B cell (primary cell): ENCODE results near the gene PPTC7. TPM values are rescaled to one million over a fixed set of nuclear protein-coding genes. Genes with fewer than 3 reads are reported as not detected.

ENCODE experiments used
- ATAC-seq: fragments of 200-7000 bp; cut with Tn5 transposase; one replicate; pipeline ENCODE4 v1.10.0; 2021; ENCODE audit warnings: low read depth, mild to moderate bottlenecking, moderate number of reproducible peaks, moderate library complexity
- CTCF ChIA-PET: fragments of 350-600 bp; sonication (Branson Sonifier 250); formaldehyde crosslinking; loops from one replicate; lab custom pipeline; 2021; ENCODE audit warnings: antibody characterized with exemption, inconsistent platforms; lab: Charles Lee
- POLR2A ChIA-PET: fragments of 350-600 bp; sonication (Branson Sonifier 250); formaldehyde crosslinking; loops from one replicate; lab custom pipeline; 2021; ENCODE audit warnings: antibody characterized with exemption; lab: Charles Lee
- DNase-seq: peaks from one replicate; pipeline ENCODE4 v3.0.0; 2013
- H2AFZ ChIP-seq: 2 replicates; pipeline ENCODE4 v1.6.1; 2012; ENCODE audit warnings: mild to moderate bottlenecking, low read depth, low read length; ENCODE audit not compliant: insufficient read depth, poor library complexity, severe bottlenecking
- H3K27ac ChIP-seq, 2 donors: 1 replicate in 1 of 2; 2 replicates in 1 of 2; pipeline ENCODE4 v1.5.1; 2012 to 2013; ENCODE audit warnings: low read length in 2 of 2, mild to moderate bottlenecking in 2 of 2, moderate library complexity in 1 of 2
- H3K27me3 ChIP-seq, 4 experiments: fragments of 200-600 bp in 1 of 4; sonication (generic) in 1 of 4; replicated peaks in 1 of 4; 1 replicate in 2 of 4; 2 replicates in 2 of 4; pipeline versions ENCODE4 v1.6.1 to v1.7.0; 2013 to 2016; ENCODE audit warnings: low read length in 3 of 4, mild to moderate bottlenecking in 2 of 4, mixed read lengths in 1 of 4, moderate library complexity in 1 of 4; ENCODE audit not compliant: insufficient read depth in 4 of 4, control insufficient read depth in 3 of 4; ENCODE audit errors: control extremely low read depth in 1 of 4
- H3K36me3 ChIP-seq, 2 experiments: replicated peaks in 1 of 2; 1 replicate in 1 of 2; 2 replicates in 1 of 2; pipeline versions ENCODE4 v1.6.1 to v1.7.1; 2013; ENCODE audit warnings: low read length in 1 of 2; ENCODE audit not compliant: insufficient read depth in 2 of 2, control insufficient read depth in 1 of 2; ENCODE audit errors: control extremely low read depth in 1 of 2, extremely low read depth in 1 of 2
- H3K4me1 ChIP-seq, 2 donors: fragments of 200-600 bp in 1 of 2; sonication (generic) in 1 of 2; 1 replicate in 1 of 2; 2 replicates in 1 of 2; pipeline versions ENCODE4 v1.5.1 to v1.6.1; 2013 to 2017; ENCODE audit warnings: low read length in 2 of 2; ENCODE audit not compliant: control insufficient read depth in 2 of 2, insufficient read depth in 2 of 2
- H3K4me2 ChIP-seq: replicated peaks from 2 replicates; pipeline ENCODE3; 2012; ENCODE audit warnings: mild to moderate bottlenecking, low read depth, low read length; ENCODE audit not compliant: poor library complexity, severe bottlenecking
- H3K4me3 ChIP-seq, 5 experiments: fragments of 200-600 bp in 1 of 5; sonication (generic) in 1 of 5; 1 replicate in 3 of 5; 2 replicates in 2 of 5; pipeline versions ENCODE4 v1.5.1 to v1.7.0; 2011 to 2016; ENCODE audit warnings: low read length in 4 of 5, mild to moderate bottlenecking in 4 of 5, low read depth in 2 of 5, control low read depth in 1 of 5, moderate library complexity in 1 of 5; ENCODE audit not compliant: insufficient read depth in 1 of 5; ENCODE audit errors: control extremely low read depth in 1 of 5, extremely low read depth in 1 of 5
- H3K79me2 ChIP-seq: fragments of 200-600 bp; sonication (generic); one replicate; pipeline ENCODE4 v1.6.0; 2016; ENCODE audit warnings: low read length; ENCODE audit not compliant: control insufficient read depth, insufficient read depth
- H3K9ac ChIP-seq: fragments of 200-600 bp; sonication (generic); 2 replicates; pipeline ENCODE4 v1.6.1; 2017; ENCODE audit warnings: mild to moderate bottlenecking, low read length, moderate library complexity
- H3K9me3 ChIP-seq, 3 donors: one replicate each; pipeline versions ENCODE4 v1.6.1 to v1.7.1; 2013; ENCODE audit warnings: low read length in 2 of 3; ENCODE audit not compliant: control insufficient read depth in 2 of 3, insufficient read depth in 1 of 3; ENCODE audit errors: control extremely low read depth in 1 of 3
- H4K20me1 ChIP-seq: 2 replicates; pipeline ENCODE4 v1.6.0; 2012; ENCODE audit warnings: mild to moderate bottlenecking, low read length; ENCODE audit not compliant: insufficient read depth, control insufficient read depth, poor library complexity, severe bottlenecking
- H3K27ac Mint-ChIP-seq: one replicate; pipeline ENCODE4 v1.8.0; 2021; ENCODE audit warnings: mixed read lengths
- H3K27me3 Mint-ChIP-seq: one replicate; pipeline ENCODE4 v1.8.0; 2021; ENCODE audit warnings: mixed read lengths
- H3K4me1 Mint-ChIP-seq: one replicate; pipeline ENCODE4 v1.8.0; 2021; ENCODE audit warnings: mixed read lengths
- H3K4me3 Mint-ChIP-seq: one replicate; pipeline ENCODE4 v1.8.0; 2021; ENCODE audit warnings: mixed read lengths
- H3K9me3 Mint-ChIP-seq: one replicate; pipeline ENCODE4 v1.8.0; 2022; ENCODE audit warnings: mixed read lengths; ENCODE audit not compliant: insufficient read depth
- EZH2 ChIP-seq: IDR thresholded peaks from 2 replicates; pipeline ENCODE4 v1.6.1; 2012; ENCODE audit warnings: borderline replicate concordance, low read depth, mild to moderate bottlenecking, moderate library complexity, low read length; ENCODE audit not compliant: insufficient read depth, poor library complexity, severe bottlenecking
- WGBS: methylation state at CpG from one replicate; pipeline ENCODE4 v1.1.5; 2013; ENCODE audit warnings: missing lambda C conversion rate; ENCODE audit not compliant: insufficient coverage; 5-methylcytosine and 5-hydroxymethylcytosine counted together
- intact Hi-C: fragments of 100-400 bp; cut with micrococcal nuclease; formaldehyde crosslinking; loops from one replicate; pipeline ENCODE4 v1.10.0; 2022
- polyA plus RNA-seq: library from polyadenylated mRNA; depleted of rRNA; stranded (reverse); fragments of >200 nt; gene quantifications from 2 replicates; pipeline ENCODE4 v1.2.3, GENCODE V29; 2012
- total RNA-seq, 2 donors: library from RNA; stranded (reverse); fragments of 120-200 nt in 1 of 2; gene quantifications; 1 replicate in 1 of 2; 2 replicates in 1 of 2; pipeline versions ENCODE4 v1.2.3 to v1.2.4, GENCODE V29; 2013 to 2022
- TF ChIP-seq, protein P1 (sequence below): fragments of 200-600 bp; IDR thresholded peaks from one replicate; pipeline ENCODE4 v1.8.0; 2022; ENCODE audit warnings: antibody characterized with exemption, mild to moderate bottlenecking

The PPTC7 gene
- total and polyA plus RNA-seq, 2 donors (not counting 1 experiment from before 2014, with no cell fraction given), result 20.7 to 44.9 TPM

GRCh38 chr12:110590806-110591326, 7.7 kb upstream of the PPTC7 start:
- Histone ChIP-seq H3K9me3 (no peaks in the 10 kb centered on the region), H4K20me1 (no peaks in the 10 kb centered on the region), H3K9ac (peak overlapping the region; percentile 55), H3K4me3 (peak overlapping the region in 2 of 5 experiments; percentile 25 to 40), H3K27ac (peak overlapping the region; percentile 89 to 91), H3K36me3 (no peaks in the 10 kb centered on the region), H3K79me2 (peaks cover 22% of the 10 kb centered on the region), H2AFZ (no peak overlapping the region), H3K27me3 (no peaks in the 10 kb centered on the region), H3K4me1 (peaks cover 35 to 47% of the 10 kb centered on the region in 2 donors), H3K4me2 (peak overlapping the region; percentile 69)
- peak; percentile 92 for DNase-seq
- peak overlapping the region; percentile 95 for H3K27ac Mint-ChIP-seq
- intact Hi-C loops, result loop anchor here (1.0 to 2.0 kb wide), 3 partner anchors 8 to 28 kb away; partner anchors contain the start of gene PPTC7
- ChIA-PET POLR2A (interaction anchor here (0.5 to 1.6 kb wide), 5 partner anchors 9 to 141 kb away, joined by 3 to 9 read pairs (median 3); partner anchors contain the start of genes ARPC3, FAM216A, GPN3 and TCTN1), CTCF (interaction anchor here (0.5 to 8.1 kb wide), 9 partner anchors 10 to 158 kb away, joined by 3 to 81 read pairs (median 4); partner anchors contain the start of gene FAM216A)
- WGBS, result no CpG with 5 or more reads among the region's 3 CpGs
- peak; percentile 84 for ATAC-seq
- no peak for TF ChIP-seq EZH2
- TF ChIP-seq, protein P1, sequence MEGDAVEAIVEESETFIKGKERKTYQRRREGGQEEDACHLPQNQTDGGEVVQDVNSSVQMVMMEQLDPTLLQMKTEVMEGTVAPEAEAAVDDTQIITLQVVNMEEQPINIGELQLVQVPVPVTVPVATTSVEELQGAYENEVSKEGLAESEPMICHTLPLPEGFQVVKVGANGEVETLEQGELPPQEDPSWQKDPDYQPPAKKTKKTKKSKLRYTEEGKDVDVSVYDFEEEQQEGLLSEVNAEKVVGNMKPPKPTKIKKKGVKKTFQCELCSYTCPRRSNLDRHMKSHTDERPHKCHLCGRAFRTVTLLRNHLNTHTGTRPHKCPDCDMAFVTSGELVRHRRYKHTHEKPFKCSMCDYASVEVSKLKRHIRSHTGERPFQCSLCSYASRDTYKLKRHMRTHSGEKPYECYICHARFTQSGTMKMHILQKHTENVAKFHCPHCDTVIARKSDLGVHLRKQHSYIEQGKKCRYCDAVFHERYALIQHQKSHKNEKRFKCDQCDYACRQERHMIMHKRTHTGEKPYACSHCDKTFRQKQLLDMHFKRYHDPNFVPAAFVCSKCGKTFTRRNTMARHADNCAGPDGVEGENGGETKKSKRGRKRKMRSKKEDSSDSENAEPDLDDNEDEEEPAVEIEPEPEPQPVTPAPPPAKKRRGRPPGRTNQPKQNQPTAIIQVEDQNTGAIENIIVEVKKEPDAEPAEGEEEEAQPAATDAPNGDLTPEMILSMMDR, result no peak
- H3K4me1 Mint-ChIP-seq, result peaks cover 43% of the 10 kb centered on the region
- H3K9me3 Mint-ChIP-seq, result no peaks in the 10 kb centered on the region
- peak overlapping the region; percentile 74 for H3K4me3 Mint-ChIP-seq
- no peaks in the 10 kb centered on the region for H3K27me3 Mint-ChIP-seq

- H3K4me1 ChIP-seq, result peaks cover 43 to 55% of the 10 kb centered on the region in 2 donors
- WGBS, result no CpG with 5 or more reads among the region's 1 CpG
- H3K36me3 ChIP-seq, result no peaks in the 10 kb centered on the region
- no peak for TF ChIP-seq EZH2
- TF ChIP-seq, protein P1, result no peak
- H3K4me2 ChIP-seq, result peak overlapping the region; percentile 69
- no peaks in the 10 kb centered on the region for H3K9me3 ChIP-seq
- intact Hi-C loops, result loop anchor here (2.0 kb wide), 1 partner anchor 27 kb away; no protein-coding TSS in a partner anchor
- no peak for DNase-seq
- peak overlapping the region; percentile 55 for H3K9ac ChIP-seq
- H3K79me2 ChIP-seq, result peaks cover 26% of the 10 kb centered on the region
- Mint-ChIP-seq H3K27ac (peak overlapping the region; percentile 95), H3K4me3 (peak overlapping the region; percentile 50), H3K9me3 (no peaks in the 10 kb centered on the region), H3K4me1 (peaks cover 51% of the 10 kb centered on the region), H3K27me3 (no peaks in the 10 kb centered on the region)
- CTCF ChIA-PET, result interaction anchor here (0.5 to 8.1 kb wide), 8 partner anchors 11 to 157 kb away, joined by 3 to 81 read pairs (median 3); no protein-coding TSS in a partner anchor
- POLR2A ChIA-PET, result interaction anchor here (1.0 to 1.6 kb wide), 2 partner anchors 27 to 122 kb away, joined by 3 read pairs; partner anchors contain the start of genes FAM216A and GPN3
- peak overlapping the region; percentile 89 to 91 for H3K27ac ChIP-seq
- no peak for ATAC-seq
- H3K27me3 ChIP-seq, result no peaks in the 10 kb centered on the region
- peak overlapping the region in 1 of 5 experiments; percentile 40 for H3K4me3 ChIP-seq
- no peak overlapping the region for H2AFZ ChIP-seq
- no peaks in the 10 kb centered on the region for H4K20me1 ChIP-seq
These were observed 6.9 kb upstream of the PPTC7 start for GRCh38 chr12:110590059-110590458.
